ENCODE data around the gene ZNF483.
"Not testable (repeated sequence)": the region's sequence is repeated elsewhere in the genome, so short reads cannot be mapped to it uniquely, and the experiment has no call there.

ZNF483 gene

DNA sequence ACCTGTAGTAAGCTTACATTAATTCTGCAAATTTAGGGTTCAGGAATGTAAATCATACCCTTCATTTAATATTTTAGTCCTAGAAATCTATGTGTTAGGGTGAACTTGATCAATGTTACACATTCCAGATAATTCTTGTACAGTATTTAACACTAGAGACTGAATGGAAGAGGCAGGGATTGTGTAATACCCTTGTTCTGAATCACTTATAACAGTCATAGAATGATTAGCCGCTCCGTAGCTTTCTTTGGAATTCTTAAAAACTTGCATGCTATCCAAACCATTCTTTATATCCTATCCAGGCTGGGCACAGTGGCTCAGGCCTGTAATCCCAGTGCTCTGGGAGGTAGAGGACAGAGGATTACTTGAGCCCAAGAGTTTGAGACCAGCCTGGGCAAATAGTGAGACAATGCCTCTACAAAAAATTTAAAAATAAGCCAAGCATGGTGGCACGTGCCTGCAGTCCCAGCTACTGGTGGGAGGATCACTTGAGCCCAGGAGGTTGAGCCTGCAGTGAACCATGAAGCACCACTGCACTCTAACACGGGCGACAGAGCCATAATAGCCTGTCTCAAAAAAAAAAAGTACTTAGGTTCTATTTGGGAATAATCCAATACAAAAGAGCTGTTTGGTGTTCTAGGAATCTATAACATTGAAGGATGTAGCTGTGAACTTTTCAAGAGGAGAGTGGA lies 8.3 kb downstream of the ZNF483 start:
- Histone ChIP-seq H2AFZ (no peak overlapping the region), H3K36me3 (ENCODE audit: control insufficient read depth, insufficient read depth, low read length) (no peaks in the 10 kb centered on the region), H3K27ac (no peak overlapping the region), H3K4me1 (no peaks in the 10 kb centered on the region), H3K9me3 (ENCODE audit: control insufficient read depth, low read length) (no peaks in the 10 kb centered on the region), H3K4me2 (ENCODE audit: low read length) (no peak overlapping the region), H3K4me3 (ENCODE audit: low read depth, low read length) (no peak overlapping the region), H3K27me3 (ENCODE audit: control insufficient read depth, insufficient read depth, low read length) (no peaks in the 10 kb centered on the region), H3K9ac (no peak overlapping the region), H3K79me2 (no peaks in the 10 kb centered on the region)
- TF ChIP-seq, protein P1, sequence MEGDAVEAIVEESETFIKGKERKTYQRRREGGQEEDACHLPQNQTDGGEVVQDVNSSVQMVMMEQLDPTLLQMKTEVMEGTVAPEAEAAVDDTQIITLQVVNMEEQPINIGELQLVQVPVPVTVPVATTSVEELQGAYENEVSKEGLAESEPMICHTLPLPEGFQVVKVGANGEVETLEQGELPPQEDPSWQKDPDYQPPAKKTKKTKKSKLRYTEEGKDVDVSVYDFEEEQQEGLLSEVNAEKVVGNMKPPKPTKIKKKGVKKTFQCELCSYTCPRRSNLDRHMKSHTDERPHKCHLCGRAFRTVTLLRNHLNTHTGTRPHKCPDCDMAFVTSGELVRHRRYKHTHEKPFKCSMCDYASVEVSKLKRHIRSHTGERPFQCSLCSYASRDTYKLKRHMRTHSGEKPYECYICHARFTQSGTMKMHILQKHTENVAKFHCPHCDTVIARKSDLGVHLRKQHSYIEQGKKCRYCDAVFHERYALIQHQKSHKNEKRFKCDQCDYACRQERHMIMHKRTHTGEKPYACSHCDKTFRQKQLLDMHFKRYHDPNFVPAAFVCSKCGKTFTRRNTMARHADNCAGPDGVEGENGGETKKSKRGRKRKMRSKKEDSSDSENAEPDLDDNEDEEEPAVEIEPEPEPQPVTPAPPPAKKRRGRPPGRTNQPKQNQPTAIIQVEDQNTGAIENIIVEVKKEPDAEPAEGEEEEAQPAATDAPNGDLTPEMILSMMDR (IDR thresholded peaks at IDR 0.05) = no peak

DNA sequence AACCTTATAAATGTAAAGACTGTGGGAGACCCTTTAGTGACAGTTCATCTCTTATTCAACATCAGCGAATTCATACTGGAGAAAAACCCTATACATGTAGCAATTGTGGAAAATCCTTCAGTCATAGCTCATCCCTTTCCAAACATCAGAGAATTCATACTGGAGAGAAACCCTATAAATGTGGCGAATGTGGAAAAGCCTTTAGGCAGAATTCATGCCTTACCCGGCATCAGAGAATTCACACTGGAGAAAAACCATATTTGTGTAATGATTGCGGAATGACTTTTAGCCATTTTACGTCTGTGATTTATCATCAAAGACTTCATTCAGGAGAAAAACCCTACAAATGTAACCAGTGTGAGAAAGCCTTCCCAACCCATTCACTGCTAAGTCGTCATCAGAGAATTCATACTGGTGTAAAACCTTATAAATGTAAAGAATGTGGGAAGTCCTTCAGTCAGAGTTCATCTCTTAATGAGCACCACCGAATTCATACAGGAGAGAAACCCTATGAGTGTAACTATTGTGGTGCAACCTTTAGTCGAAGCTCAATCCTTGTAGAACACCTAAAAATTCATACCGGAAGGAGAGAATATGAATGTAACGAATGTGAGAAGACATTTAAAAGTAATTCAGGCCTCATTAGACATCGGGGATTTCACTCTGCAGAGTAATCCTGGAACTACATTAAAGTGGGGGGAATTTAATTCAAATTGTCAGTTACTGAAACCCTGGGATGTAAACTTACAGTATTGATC lies 17.7 kb downstream of the ZNF483 start:
- Histone ChIP-seq H3K27ac (no peak overlapping the region), H3K9me3 (ENCODE audit: control insufficient read depth, low read length) (peaks cover 12% of the 10 kb centered on the region), H2AFZ (no peak overlapping the region), H3K4me1 (no peaks in the 10 kb centered on the region), H3K27me3 (ENCODE audit: control insufficient read depth, insufficient read depth, low read length) (no peaks in the 10 kb centered on the region), H3K4me3 (ENCODE audit: low read depth, low read length) (no peak overlapping the region), H3K79me2 (no peaks in the 10 kb centered on the region), H3K9ac (no peak overlapping the region), H3K36me3 (ENCODE audit: control insufficient read depth, insufficient read depth, low read length) (peaks cover 14% of the 10 kb centered on the region), H3K4me2 (ENCODE audit: low read length) (no peak overlapping the region)
- TF ChIP-seq, protein P1 (IDR thresholded peaks at IDR 0.05) = no peak

DNA sequence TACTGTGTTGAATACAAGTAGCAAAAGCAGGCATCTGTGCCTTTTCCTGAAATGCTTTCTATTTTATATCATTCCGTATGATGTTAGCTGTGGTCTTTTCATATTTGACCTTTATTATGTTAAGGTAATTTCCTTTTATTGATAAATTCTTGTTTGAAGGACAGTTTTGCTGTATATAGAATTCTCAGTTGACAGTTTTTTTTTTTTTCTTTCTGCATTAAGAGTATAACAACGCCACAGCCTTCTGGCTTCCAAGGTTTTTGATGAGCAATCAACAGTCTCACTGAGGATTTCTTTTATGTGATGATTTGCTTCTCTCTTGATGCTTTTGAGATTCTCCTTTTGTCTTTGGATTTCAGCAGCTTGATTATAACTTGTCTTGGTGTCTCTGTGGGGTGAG lies 23.6 kb downstream of the ZNF483 start:
- Histone ChIP-seq H3K79me2 (no peaks in the 10 kb centered on the region), H3K9ac (no peak overlapping the region), H3K4me2 (ENCODE audit: low read length) (no peak overlapping the region), H3K4me3 (ENCODE audit: low read depth, low read length) (no peak overlapping the region), H3K4me1 (no peaks in the 10 kb centered on the region), H2AFZ (no peak overlapping the region), H3K36me3 (ENCODE audit: control insufficient read depth, insufficient read depth, low read length) (peaks cover 9% of the 10 kb centered on the region), H3K27ac (no peak overlapping the region), H3K9me3 (ENCODE audit: control insufficient read depth, low read length) (peaks cover 8% of the 10 kb centered on the region), H3K27me3 (ENCODE audit: control insufficient read depth, insufficient read depth, low read length) (no peaks in the 10 kb centered on the region)
- TF ChIP-seq, protein P1 (IDR thresholded peaks at IDR 0.05) = no peak

DNA sequence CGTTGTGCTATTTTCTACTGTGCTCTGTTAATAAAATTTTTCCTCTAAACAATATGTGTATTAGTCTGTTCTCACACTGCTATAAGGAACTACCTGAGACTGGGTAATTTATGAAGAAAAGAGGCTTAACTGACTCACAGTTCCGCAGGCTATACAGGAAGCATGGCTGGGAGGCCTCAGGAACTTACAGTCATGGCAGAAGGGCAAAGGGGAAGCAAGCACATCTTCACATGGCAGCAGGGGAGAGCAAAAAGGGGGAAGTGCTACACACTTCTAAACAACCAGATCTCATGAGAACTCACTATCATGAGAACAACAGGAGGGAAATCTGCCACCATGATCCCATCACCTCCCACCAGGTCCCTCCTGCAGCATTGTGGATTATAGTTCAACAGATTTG lies 30.4 kb downstream of the ZNF483 start:
- not testable (repeated sequence) for H2AFZ ChIP-seq; H3K9me3 ChIP-seq (ENCODE audit: control insufficient read depth, low read length); H3K4me3 ChIP-seq (ENCODE audit: low read depth, low read length); H3K9ac ChIP-seq; H3K4me2 ChIP-seq (ENCODE audit: low read length); H3K79me2 ChIP-seq; H3K27me3 ChIP-seq (ENCODE audit: control insufficient read depth, insufficient read depth, low read length); H3K36me3 ChIP-seq (ENCODE audit: control insufficient read depth, insufficient read depth, low read length); H3K27ac ChIP-seq; H3K4me1 ChIP-seq

DNA sequence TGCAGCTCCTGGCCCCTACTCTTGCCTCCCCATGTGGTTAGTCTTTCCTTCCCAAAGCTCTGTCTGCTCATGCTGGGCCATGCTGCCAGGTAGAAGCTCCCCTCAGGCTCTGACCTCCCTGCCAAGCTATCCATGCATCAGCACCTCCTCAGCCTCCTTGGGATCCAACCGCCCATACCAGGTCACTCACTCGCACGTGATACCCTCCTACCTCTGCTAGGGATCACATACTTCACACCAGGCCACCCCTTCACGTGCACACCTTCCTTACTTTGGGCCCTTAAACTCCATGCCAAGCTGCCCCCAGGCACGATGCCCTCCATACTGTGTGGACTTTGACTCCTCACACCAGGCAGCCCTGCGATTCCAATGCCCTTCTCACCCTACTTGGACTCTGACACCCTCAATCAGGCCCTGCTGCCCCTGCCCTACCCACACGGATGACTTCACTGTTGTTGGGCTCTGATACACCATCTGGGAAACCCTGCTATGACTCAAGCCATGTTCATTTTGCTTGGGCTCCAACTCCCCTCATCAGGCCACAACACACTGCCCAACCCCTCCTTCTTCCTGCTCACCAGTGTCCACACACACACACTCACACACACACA lies 34.1 kb downstream of the ZNF483 start:
- no peak overlapping the region for H3K9ac ChIP-seq
- no peak overlapping the region for H3K27ac ChIP-seq
- TF ChIP-seq, protein P1 (IDR thresholded peaks at IDR 0.05) = no peak
- no peak overlapping the region for H2AFZ ChIP-seq
- H3K79me2 ChIP-seq = no peaks in the 10 kb centered on the region
- H3K9me3 ChIP-seq (ENCODE audit: control insufficient read depth, low read length) = no peaks in the 10 kb centered on the region
- no peak overlapping the region for H3K4me2 ChIP-seq (ENCODE audit: low read length)
- H3K4me3 ChIP-seq (ENCODE audit: low read depth, low read length) = no peak overlapping the region
- no peaks in the 10 kb centered on the region for H3K36me3 ChIP-seq (ENCODE audit: control insufficient read depth, insufficient read depth, low read length)
- no peaks in the 10 kb centered on the region for H3K27me3 ChIP-seq (ENCODE audit: control insufficient read depth, insufficient read depth, low read length)
- no peaks in the 10 kb centered on the region for H3K4me1 ChIP-seq
